ENCODE data around the gene CALY.

CALY gene

GRCh38 chr10:133351408-133352318 is 15.0 kb upstream of the CALY start:
- no peaks in the 10 kb centered on the region for H3K9me3 ChIP-seq (ENCODE audit: control insufficient read depth, insufficient read depth, low read length)
- H3K27ac ChIP-seq (ENCODE audit: low read length): no peak overlapping the region
- no peak overlapping the region for H3K4me3 ChIP-seq (ENCODE audit: low read length)
- peaks cover 3% of the 10 kb centered on the region; the same call in 1 of the 2 replicates for H3K36me3 ChIP-seq (ENCODE audit: control insufficient read depth, insufficient read depth, low read length)
- DNase-seq (ENCODE audit: low read depth, low spot score): no peak
- peaks cover 4% of the 10 kb centered on the region for H3K4me1 ChIP-seq (ENCODE audit: control insufficient read depth, insufficient read depth, low read length)
- no CpG with 5 or more reads among the region's 24 CpGs for WGBS (ENCODE audit: insufficient coverage, insufficient read length)
- H3K27me3 ChIP-seq (ENCODE audit: control insufficient read depth, insufficient read depth, low read length): no peaks in the 10 kb centered on the region

GRCh38 chr10:133350950-133351329 is 14.2 kb upstream of the CALY start:
- H3K4me3 ChIP-seq (ENCODE audit: low read length): no peak overlapping the region
- WGBS (ENCODE audit: insufficient coverage, insufficient read length): no CpG with 5 or more reads among the region's 13 CpGs
- H3K36me3 ChIP-seq (ENCODE audit: control insufficient read depth, insufficient read depth, low read length): 0 out of 2 replicates have a peak, but pooled peaks cover 3% of the 10 kb centered on the region
- H3K9me3 ChIP-seq (ENCODE audit: control insufficient read depth, insufficient read depth, low read length): no peaks in the 10 kb centered on the region
- peaks cover 2% of the 10 kb centered on the region for H3K4me1 ChIP-seq (ENCODE audit: control insufficient read depth, insufficient read depth, low read length)
- no peaks in the 10 kb centered on the region for H3K27me3 ChIP-seq (ENCODE audit: control insufficient read depth, insufficient read depth, low read length)
- H3K27ac ChIP-seq (ENCODE audit: low read length): no peak overlapping the region
- DNase-seq (ENCODE audit: low read depth, low spot score): no peak

GRCh38 chr10:133350283-133350949 is 13.7 kb upstream of the CALY start:
- Histone ChIP-seq H3K4me1 (ENCODE audit: control insufficient read depth, insufficient read depth, low read length) (peaks cover 2% of the 10 kb centered on the region), H3K27ac (ENCODE audit: low read length) (no peak overlapping the region), H3K4me3 (ENCODE audit: low read length) (no peak overlapping the region), H3K9me3 (ENCODE audit: control insufficient read depth, insufficient read depth, low read length) (no peaks in the 10 kb centered on the region), H3K36me3 (ENCODE audit: control insufficient read depth, insufficient read depth, low read length) (0 out of 2 replicates have a peak, but pooled peaks cover 3% of the 10 kb centered on the region), H3K27me3 (ENCODE audit: control insufficient read depth, insufficient read depth, low read length) (no peaks in the 10 kb centered on the region)
- no peak for DNase-seq (ENCODE audit: low read depth, low spot score)
- no CpG with 5 or more reads among the region's 12 CpGs for WGBS (ENCODE audit: insufficient coverage, insufficient read length)

GRCh38 chr10:133349577-133350011 is 12.9 kb upstream of the CALY start:
- no peak for DNase-seq (ENCODE audit: low read depth, low spot score)
- no peaks in the 10 kb centered on the region for H3K36me3 ChIP-seq (ENCODE audit: control insufficient read depth, insufficient read depth, low read length)
- no CpG with 5 or more reads among the region's 9 CpGs for WGBS (ENCODE audit: insufficient coverage, insufficient read length)
- H3K27me3 ChIP-seq (ENCODE audit: control insufficient read depth, insufficient read depth, low read length): no peaks in the 10 kb centered on the region
- H3K4me1 ChIP-seq (ENCODE audit: control insufficient read depth, insufficient read depth, low read length): peaks cover 2% of the 10 kb centered on the region
- no peaks in the 10 kb centered on the region for H3K9me3 ChIP-seq (ENCODE audit: control insufficient read depth, insufficient read depth, low read length)
- H3K4me3 ChIP-seq (ENCODE audit: low read length): no peak overlapping the region
- H3K27ac ChIP-seq (ENCODE audit: low read length): no peak overlapping the region

GRCh38 chr10:133349160-133349568 is 12.5 kb upstream of the CALY start:
- peaks cover 2% of the 10 kb centered on the region for H3K4me1 ChIP-seq (ENCODE audit: control insufficient read depth, insufficient read depth, low read length)
- no peaks in the 10 kb centered on the region for H3K36me3 ChIP-seq (ENCODE audit: control insufficient read depth, insufficient read depth, low read length)
- no peaks in the 10 kb centered on the region for H3K27me3 ChIP-seq (ENCODE audit: control insufficient read depth, insufficient read depth, low read length)
- no peaks in the 10 kb centered on the region for H3K9me3 ChIP-seq (ENCODE audit: control insufficient read depth, insufficient read depth, low read length)
- 100% methylated on average over 6 of the region's 8 CpGs for WGBS (ENCODE audit: insufficient coverage, insufficient read length)
- no peak for DNase-seq (ENCODE audit: low read depth, low spot score)
- no peak overlapping the region for H3K4me3 ChIP-seq (ENCODE audit: low read length)
- H3K27ac ChIP-seq (ENCODE audit: low read length): no peak overlapping the region

GRCh38 chr10:133347710-133348517 is 11.2 kb upstream of the CALY start:
- Histone ChIP-seq H3K4me1 (ENCODE audit: control insufficient read depth, insufficient read depth, low read length) (peaks cover 5% of the 10 kb centered on the region), H3K27ac (ENCODE audit: low read length) (no peak overlapping the region), H3K27me3 (ENCODE audit: control insufficient read depth, insufficient read depth, low read length) (no peaks in the 10 kb centered on the region), H3K36me3 (ENCODE audit: control insufficient read depth, insufficient read depth, low read length) (no peaks in the 10 kb centered on the region), H3K4me3 (ENCODE audit: low read length) (no peak overlapping the region), H3K9me3 (ENCODE audit: control insufficient read depth, insufficient read depth, low read length) (no peaks in the 10 kb centered on the region)
- no peak for DNase-seq (ENCODE audit: low read depth, low spot score)
- whole genome bisulfite sequencing (ENCODE audit: insufficient coverage, insufficient read length): no CpG with 5 or more reads among the region's 16 CpGs

GRCh38 chr10:133346413-133346812 is 9.7 kb upstream of the CALY start:
- no peak overlapping the region for H3K4me3 ChIP-seq (ENCODE audit: low read length)
- H3K36me3 ChIP-seq (ENCODE audit: control insufficient read depth, insufficient read depth, low read length): no peaks in the 10 kb centered on the region
- H3K27ac ChIP-seq (ENCODE audit: low read length): no peak overlapping the region
- WGBS (ENCODE audit: insufficient coverage, insufficient read length): no CpG with 5 or more reads among the region's 11 CpGs
- DNase-seq (ENCODE audit: low read depth, low spot score): no peak
- no peaks in the 10 kb centered on the region for H3K27me3 ChIP-seq (ENCODE audit: control insufficient read depth, insufficient read depth, low read length)
- peaks cover 5% of the 10 kb centered on the region; the same call in 1 of the 2 replicates for H3K4me1 ChIP-seq (ENCODE audit: control insufficient read depth, insufficient read depth, low read length)
- H3K9me3 ChIP-seq (ENCODE audit: control insufficient read depth, insufficient read depth, low read length): no peaks in the 10 kb centered on the region

- H3K4me3 ChIP-seq (ENCODE audit: low read length): no peak overlapping the region
- no CpG with 5 or more reads among the region's 5 CpGs for WGBS (ENCODE audit: insufficient coverage, insufficient read length)
Measured at GRCh38 chr10:133344236-133344635, 7.5 kb upstream of the CALY start.

GRCh38 chr10:133343558-133343957 is 6.9 kb upstream of the CALY start:
- no CpG with 5 or more reads among the region's 9 CpGs for WGBS (ENCODE audit: insufficient coverage, insufficient read length)
- Histone ChIP-seq H3K27me3 (ENCODE audit: control insufficient read depth, insufficient read depth, low read length) (no peaks in the 10 kb centered on the region), H3K27ac (ENCODE audit: low read length) (no peak overlapping the region), H3K9me3 (ENCODE audit: control insufficient read depth, insufficient read depth, low read length) (no peaks in the 10 kb centered on the region), H3K36me3 (ENCODE audit: control insufficient read depth, insufficient read depth, low read length) (no peaks in the 10 kb centered on the region), H3K4me1 (ENCODE audit: control insufficient read depth, insufficient read depth, low read length) (0 out of 2 replicates have a peak, but pooled peaks cover 3% of the 10 kb centered on the region), H3K4me3 (ENCODE audit: low read length) (no peak overlapping the region)
- DNase-seq (ENCODE audit: low read depth, low spot score): no peak

More at GRCh38 chr10:133344236-133344635, 7.5 kb upstream of the CALY start:
- H3K27me3 ChIP-seq (ENCODE audit: control insufficient read depth, insufficient read depth, low read length): no peaks in the 10 kb centered on the region
- H3K4me1 ChIP-seq (ENCODE audit: control insufficient read depth, insufficient read depth, low read length): 0 out of 2 replicates have a peak, but pooled peaks cover 3% of the 10 kb centered on the region
- DNase-seq (ENCODE audit: low read depth, low spot score): no peak
- H3K9me3 ChIP-seq (ENCODE audit: control insufficient read depth, insufficient read depth, low read length): no peaks in the 10 kb centered on the region
- H3K27ac ChIP-seq (ENCODE audit: low read length): no peak overlapping the region
- no peaks in the 10 kb centered on the region for H3K36me3 ChIP-seq (ENCODE audit: control insufficient read depth, insufficient read depth, low read length)

GRCh38 chr10:133342942-133343341 is 6.2 kb upstream of the CALY start:
- no peaks in the 10 kb centered on the region for H3K27me3 ChIP-seq (ENCODE audit: control insufficient read depth, insufficient read depth, low read length)
- no CpG with 5 or more reads among the region's 8 CpGs for WGBS (ENCODE audit: insufficient coverage, insufficient read length)
- H3K36me3 ChIP-seq (ENCODE audit: control insufficient read depth, insufficient read depth, low read length): no peaks in the 10 kb centered on the region
- H3K4me1 ChIP-seq (ENCODE audit: control insufficient read depth, insufficient read depth, low read length): 0 out of 2 replicates have a peak, but pooled peaks cover 3% of the 10 kb centered on the region
- no peak for DNase-seq (ENCODE audit: low read depth, low spot score)
- H3K4me3 ChIP-seq (ENCODE audit: low read length): no peak overlapping the region
- H3K9me3 ChIP-seq (ENCODE audit: control insufficient read depth, insufficient read depth, low read length): no peaks in the 10 kb centered on the region
- no peak overlapping the region for H3K27ac ChIP-seq (ENCODE audit: low read length)
